Ishikawa (cell line): Measurements from ENCODE around the gene MOGAT2.

Source experiments
- CEBPB ChIP-seq: IDR thresholded peaks from 2 replicates; pipeline ENCODE4 v1.6.1; 2012
- CREB1 ChIP-seq: IDR thresholded peaks from 2 replicates; pipeline ENCODE4 v1.6.1; 2012; ENCODE audit warnings: low read depth
- EGR1 ChIP-seq: IDR thresholded peaks from 2 replicates; pipeline ENCODE4 v1.6.1; 2012
- EP300 ChIP-seq: IDR thresholded peaks from 2 replicates; pipeline ENCODE4 v1.6.1; 2012; ENCODE audit warnings: borderline replicate concordance
- FOXM1 ChIP-seq: IDR thresholded peaks from 2 replicates; pipeline ENCODE4 v1.6.1; 2012; ENCODE audit warnings: low read depth, borderline replicate concordance
- NFIC ChIP-seq: IDR thresholded peaks from 2 replicates; pipeline ENCODE4 v1.6.1; 2012
- RAD21 ChIP-seq: IDR thresholded peaks from 2 replicates; pipeline ENCODE4 v1.6.1; 2012; ENCODE audit warnings: low read depth
- TAF1 ChIP-seq: IDR thresholded peaks from 2 replicates; pipeline ENCODE4 v1.6.1; 2012; ENCODE audit warnings: low read depth, mild to moderate bottlenecking
- TCF12 ChIP-seq: IDR thresholded peaks from 2 replicates; pipeline ENCODE4 v1.6.1; 2012; ENCODE audit warnings: low read depth
- TEAD4 ChIP-seq: IDR thresholded peaks from 2 replicates; pipeline ENCODE4 v1.6.1; 2012
- YY1 ChIP-seq: IDR thresholded peaks from 2 replicates; pipeline ENCODE4 v1.6.1; 2012; ENCODE audit warnings: low read depth
- ZBTB7A ChIP-seq: IDR thresholded peaks from 2 replicates; pipeline ENCODE4 v1.6.1; 2012; ENCODE audit warnings: low read depth
- TF ChIP-seq, protein P1 (sequence below): IDR thresholded peaks from 2 replicates; pipeline ENCODE4 v1.6.1; 2012
- TF ChIP-seq, protein P2 (sequence below): IDR thresholded peaks from 2 replicates; pipeline ENCODE4 v1.6.1; 2012; ENCODE audit warnings: low read depth, mild to moderate bottlenecking
- TF ChIP-seq, protein P3 (sequence below): IDR thresholded peaks from 2 replicates; pipeline ENCODE4 v1.6.1; 2012

The MOGAT2 gene

DNA sequence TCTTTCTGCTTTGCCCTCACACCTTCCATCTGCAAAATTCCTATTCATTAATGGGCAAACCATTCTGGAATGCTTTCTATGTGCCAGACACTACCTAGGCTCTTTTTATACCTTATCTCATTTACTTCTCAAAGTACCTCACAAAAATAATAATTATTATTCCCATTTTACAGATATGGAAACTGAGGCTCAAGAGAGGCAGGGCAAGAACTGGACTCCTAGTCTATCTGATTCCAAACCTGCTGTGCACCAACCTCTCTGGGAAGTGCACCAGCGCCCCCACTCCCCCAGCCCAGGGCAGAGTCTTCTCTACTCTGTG lies 50.1 kb downstream of the MOGAT2 start:
- TF ChIP-seq, protein P1, sequence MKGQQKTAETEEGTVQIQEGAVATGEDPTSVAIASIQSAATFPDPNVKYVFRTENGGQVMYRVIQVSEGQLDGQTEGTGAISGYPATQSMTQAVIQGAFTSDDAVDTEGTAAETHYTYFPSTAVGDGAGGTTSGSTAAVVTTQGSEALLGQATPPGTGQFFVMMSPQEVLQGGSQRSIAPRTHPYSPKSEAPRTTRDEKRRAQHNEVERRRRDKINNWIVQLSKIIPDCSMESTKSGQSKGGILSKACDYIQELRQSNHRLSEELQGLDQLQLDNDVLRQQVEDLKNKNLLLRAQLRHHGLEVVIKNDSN, result no peak
- no peak for TF ChIP-seq CEBPB
- no peak for TF ChIP-seq EP300
- TF ChIP-seq YY1, result no peak
- TF ChIP-seq CREB1, result no peak
- TF ChIP-seq FOXM1, result no peak
- TF ChIP-seq, protein P2, sequence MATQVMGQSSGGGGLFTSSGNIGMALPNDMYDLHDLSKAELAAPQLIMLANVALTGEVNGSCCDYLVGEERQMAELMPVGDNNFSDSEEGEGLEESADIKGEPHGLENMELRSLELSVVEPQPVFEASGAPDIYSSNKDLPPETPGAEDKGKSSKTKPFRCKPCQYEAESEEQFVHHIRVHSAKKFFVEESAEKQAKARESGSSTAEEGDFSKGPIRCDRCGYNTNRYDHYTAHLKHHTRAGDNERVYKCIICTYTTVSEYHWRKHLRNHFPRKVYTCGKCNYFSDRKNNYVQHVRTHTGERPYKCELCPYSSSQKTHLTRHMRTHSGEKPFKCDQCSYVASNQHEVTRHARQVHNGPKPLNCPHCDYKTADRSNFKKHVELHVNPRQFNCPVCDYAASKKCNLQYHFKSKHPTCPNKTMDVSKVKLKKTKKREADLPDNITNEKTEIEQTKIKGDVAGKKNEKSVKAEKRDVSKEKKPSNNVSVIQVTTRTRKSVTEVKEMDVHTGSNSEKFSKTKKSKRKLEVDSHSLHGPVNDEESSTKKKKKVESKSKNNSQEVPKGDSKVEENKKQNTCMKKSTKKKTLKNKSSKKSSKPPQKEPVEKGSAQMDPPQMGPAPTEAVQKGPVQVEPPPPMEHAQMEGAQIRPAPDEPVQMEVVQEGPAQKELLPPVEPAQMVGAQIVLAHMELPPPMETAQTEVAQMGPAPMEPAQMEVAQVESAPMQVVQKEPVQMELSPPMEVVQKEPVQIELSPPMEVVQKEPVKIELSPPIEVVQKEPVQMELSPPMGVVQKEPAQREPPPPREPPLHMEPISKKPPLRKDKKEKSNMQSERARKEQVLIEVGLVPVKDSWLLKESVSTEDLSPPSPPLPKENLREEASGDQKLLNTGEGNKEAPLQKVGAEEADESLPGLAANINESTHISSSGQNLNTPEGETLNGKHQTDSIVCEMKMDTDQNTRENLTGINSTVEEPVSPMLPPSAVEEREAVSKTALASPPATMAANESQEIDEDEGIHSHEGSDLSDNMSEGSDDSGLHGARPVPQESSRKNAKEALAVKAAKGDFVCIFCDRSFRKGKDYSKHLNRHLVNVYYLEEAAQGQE, result no peak
- TF ChIP-seq TEAD4, result no peak
- TF ChIP-seq, protein P3, sequence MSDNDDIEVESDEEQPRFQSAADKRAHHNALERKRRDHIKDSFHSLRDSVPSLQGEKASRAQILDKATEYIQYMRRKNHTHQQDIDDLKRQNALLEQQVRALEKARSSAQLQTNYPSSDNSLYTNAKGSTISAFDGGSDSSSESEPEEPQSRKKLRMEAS, result no peak
- no peak for TF ChIP-seq NFIC
- TF ChIP-seq TCF12, result no peak
- TF ChIP-seq EGR1, result no peak
- TF ChIP-seq ZBTB7A, result no peak

- TF ChIP-seq TCF12 (peak; percentile 62; the same call in 1 of the 2 replicates), EP300 (peak; percentile 59; the same call in 1 of the 2 replicates), TEAD4 (0 out of 2 replicates have a peak, but pooled peaks have one; percentile 19), YY1 (no peak), NFIC (no peak), TAF1 (no peak; the same call in 1 of the 2 replicates), FOXM1 (no peak), CREB1 (no peak), ZBTB7A (peak; percentile 31), EGR1 (no peak), RAD21 (no peak), CEBPB (no peak)
- TF ChIP-seq, protein P2, result no peak
- TF ChIP-seq, protein P3, result peak; percentile 100
- TF ChIP-seq, protein P1, result peak; percentile 60
Observed at GRCh38 chr11:75768112-75768908, 50.7 kb downstream of the MOGAT2 start, which contains the start of gene DGAT2. Gene DGAT2, plus strand, starts transcription at chr11:75768778. Its CDS starts 214 bp downstream, at chr11:75768992.

GRCh38 chr11:75768909-75769771 lies 51.5 kb downstream of the MOGAT2 start:
- TF ChIP-seq TAF1 (no peak), FOXM1 (no peak), ZBTB7A (no peak), CEBPB (no peak), EP300 (no peak), RAD21 (no peak)
- TF ChIP-seq, protein P1, result no peak
- TF ChIP-seq, protein P2, result no peak
